ENCODE data around the gene CALHM4.

- TF ChIP-seq POLR2A (IDR thresholded peaks at IDR 0.05): no peak
- no peak for TF ChIP-seq CTCF (IDR thresholded peaks at IDR 0.05)
These were observed 43.3 kb downstream of the CALHM4 start for GRCh38 chr6:116596815-116597214.
